Renal cortex interstitium (tissue), 11 donors: Measurements from ENCODE around the gene PLA2G5. TPM values are rescaled to one million over a fixed set of nuclear protein-coding genes. Genes with fewer than 3 reads are reported as not detected.
"Not testable (repeated sequence)": the region's sequence is repeated elsewhere in the genome, so short reads cannot be mapped to it uniquely, and the experiment has no call there.

ENCODE experiments used
- DNase-seq, 11 donors: peaks; one replicate each; pipeline ENCODE4 v3.0.0-alpha.2; 2013; ENCODE audit warnings: low read depth in 9 of 11, low spot score in 4 of 11; ENCODE audit errors: extremely low read depth in 1 of 11
- polyA plus RNA-seq, 3 donors: library from polyadenylated mRNA; unstranded; fragments of 120-200 nt; gene quantifications; one replicate each; pipeline ENCODE4 v1.2.1, GENCODE V29; 2013; ENCODE audit not compliant: insufficient read length in 3 of 3

The PLA2G5 gene
- polyA plus RNA-seq, 3 donors = not detected

DNA sequence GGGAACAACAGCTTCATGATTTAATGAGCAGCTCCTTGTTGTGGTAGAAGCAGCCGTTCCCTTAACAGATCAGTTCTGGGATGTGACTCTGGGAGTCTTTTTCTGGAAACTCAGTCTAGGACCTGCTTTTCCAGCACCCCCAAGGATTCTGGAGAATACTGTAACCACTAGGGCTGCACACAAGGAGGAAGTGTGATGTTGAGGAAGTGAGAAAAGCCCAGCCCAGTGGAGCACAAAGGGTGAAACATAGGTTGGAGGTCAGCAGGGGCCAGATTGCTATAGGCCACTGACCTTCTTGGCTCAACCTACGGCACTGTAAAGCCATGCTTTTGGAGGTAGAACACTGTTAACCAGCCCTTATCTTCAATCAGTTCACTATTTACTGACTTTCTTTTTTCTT lies 10.1 kb upstream of the PLA2G5 start:
- no peak for DNase-seq

DNA sequence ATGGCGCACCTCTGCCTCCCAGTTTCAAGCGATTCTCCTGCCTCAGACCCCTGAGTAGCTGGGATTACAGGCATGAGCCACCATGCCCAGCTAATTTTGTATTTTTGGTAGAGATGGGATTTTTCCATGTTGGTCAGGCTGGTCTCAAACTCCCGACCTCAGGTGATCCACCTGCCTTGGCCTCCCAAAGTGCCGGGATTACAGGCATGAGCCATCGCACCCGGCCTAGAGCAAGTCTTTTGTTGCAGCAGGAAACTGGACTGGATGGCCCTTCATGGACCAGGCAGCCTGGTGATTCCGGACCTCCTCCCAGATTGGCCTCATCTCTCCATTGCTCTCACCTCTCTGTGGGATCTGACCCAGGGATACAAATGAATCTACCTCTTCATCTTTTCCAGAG lies 9.2 kb upstream of the PLA2G5 start:
- not testable (repeated sequence) for DNase-seq

DNA sequence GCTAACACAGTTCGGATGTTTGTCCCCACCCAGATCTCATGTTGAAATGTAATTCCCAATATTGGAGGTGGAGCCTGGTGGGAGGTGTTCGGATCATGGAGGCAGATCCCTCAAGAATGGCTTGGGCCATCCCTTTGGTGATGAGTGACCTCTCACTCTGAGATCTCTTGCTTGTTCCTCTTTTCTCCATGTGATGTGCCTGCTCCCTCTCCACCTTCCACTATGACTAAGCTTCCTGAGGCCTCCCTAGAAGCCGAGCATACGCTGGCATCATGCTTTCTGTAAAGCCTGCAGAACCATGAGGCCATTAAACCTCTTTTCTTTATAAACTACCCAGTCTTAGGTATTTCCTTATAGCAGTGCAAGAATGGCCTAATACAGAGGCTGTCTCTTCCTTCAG lies 8.1 kb upstream of the PLA2G5 start:
- no peak for DNase-seq

DNA sequence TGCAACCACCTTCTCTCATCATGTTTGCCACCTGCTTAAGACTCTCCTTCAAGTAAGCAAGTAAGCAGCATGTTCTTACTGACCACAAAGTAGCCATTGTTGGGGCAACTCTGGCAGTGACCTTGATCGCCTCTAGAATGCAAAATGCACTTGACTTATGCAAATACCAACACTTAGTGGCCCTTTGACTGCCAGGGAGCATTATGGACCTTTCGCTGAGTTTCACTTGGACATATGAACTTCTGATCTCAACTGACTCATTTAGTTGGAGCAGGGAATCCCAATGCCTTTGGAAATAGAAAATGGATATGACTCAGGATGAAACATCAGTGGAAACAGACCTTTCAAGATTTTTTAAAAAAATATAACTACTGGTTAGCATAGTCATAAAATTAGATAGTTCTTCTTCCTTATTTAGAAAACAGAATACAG lies 6.1 kb upstream of the PLA2G5 start:
- DNase-seq = no peak

DNA sequence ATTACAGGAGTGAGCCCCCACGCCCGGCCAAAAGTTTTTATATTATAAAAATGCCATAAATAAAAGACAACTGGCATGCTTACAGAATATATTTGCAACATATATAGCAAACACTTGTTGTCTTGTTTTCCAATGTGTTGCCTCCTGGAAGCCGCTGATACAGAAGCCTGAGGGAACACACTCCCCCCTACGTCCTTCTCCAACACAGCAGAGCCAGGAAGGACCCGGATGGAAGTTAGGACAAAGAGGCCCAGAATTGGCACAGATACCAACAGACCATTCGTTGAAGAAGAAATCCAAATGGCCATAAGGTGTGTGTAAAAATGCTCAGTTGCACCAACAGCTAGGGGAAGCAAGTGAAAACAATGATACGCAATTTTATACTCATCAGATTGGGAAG lies 1.3 kb upstream of the PLA2G5 start:
- DNase-seq = no peak

DNA sequence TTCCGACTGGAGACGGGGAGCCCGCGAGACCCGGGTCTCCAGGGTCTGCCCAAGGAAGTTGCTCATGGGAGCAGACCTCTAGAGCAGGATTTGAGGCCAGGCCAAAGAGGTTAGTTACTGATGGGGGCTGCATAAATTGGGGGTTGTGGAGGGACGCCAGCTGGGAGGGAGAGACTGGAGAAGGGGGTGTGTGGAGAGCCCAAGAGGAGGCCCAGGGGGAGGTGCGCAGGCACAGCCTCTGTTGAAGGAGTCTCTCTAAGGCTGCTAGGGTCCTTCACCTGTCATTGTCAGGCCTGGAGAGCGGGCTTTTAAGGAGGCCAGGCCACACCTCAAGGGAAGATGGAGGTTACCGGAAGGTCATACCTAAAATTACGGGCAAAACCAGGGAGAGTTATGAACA lies 363 bp downstream of the PLA2G5 start:
- no peak for DNase-seq

DNA sequence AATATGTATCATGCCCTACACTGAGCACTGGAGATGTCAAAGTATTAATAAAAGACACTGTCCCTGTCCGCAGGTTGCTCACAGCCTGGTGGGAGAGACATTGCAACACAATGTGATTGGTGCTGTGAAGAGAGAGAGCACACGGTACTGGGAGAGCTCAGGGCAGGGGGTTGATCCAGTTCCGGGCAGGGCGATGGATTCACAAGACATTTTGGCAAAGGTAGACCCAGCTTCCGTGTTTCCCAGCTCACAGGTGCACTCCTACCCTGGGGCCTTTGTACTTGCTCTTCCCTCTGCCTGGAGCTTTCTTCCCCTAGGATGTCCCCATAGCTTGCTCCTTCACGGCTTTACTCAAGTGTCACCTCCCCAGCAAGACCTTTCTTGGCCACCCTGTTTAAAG lies 1.4 kb downstream of the PLA2G5 start:
- DNase-seq = no peak

DNA sequence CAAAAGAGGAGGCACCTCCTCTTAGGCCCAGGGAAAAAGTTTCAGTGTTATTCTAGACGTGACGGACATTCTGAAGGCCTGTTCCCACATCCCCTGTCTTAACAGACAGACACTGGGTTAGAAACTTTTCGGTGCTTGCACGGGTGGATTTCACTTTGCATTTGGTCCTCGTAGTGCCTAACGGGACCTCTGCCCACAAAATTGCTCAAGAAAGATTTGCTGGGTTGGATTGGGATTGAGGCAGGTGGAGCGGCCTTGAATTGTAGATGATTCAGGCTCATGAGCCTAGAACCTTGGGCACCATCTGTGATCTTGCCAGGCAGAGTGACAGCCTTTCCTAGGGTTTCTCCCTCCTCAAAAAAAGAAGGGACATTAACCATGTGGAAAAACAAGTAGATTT lies 2.8 kb downstream of the PLA2G5 start:
- DNase-seq = no peak

DNA sequence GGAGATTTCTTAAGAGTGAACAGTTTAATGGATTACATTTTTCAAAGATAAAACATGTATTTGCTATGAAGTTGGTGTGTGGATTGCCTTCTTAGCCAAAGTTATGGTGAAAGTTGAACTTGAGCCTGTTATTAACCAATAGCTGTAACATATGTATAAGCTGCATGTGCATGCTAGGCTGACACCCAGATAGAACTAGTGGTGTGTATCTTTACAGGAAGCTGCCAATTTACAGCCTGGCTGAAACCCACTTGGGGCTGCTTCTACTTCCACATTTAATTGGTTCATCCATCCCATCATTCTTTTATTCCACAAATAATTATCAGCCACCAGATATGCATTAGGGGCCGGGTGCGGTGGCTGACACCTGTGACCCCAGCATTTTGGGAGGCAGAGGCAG lies 3.3 kb downstream of the PLA2G5 start:
- no peak for DNase-seq

DNA sequence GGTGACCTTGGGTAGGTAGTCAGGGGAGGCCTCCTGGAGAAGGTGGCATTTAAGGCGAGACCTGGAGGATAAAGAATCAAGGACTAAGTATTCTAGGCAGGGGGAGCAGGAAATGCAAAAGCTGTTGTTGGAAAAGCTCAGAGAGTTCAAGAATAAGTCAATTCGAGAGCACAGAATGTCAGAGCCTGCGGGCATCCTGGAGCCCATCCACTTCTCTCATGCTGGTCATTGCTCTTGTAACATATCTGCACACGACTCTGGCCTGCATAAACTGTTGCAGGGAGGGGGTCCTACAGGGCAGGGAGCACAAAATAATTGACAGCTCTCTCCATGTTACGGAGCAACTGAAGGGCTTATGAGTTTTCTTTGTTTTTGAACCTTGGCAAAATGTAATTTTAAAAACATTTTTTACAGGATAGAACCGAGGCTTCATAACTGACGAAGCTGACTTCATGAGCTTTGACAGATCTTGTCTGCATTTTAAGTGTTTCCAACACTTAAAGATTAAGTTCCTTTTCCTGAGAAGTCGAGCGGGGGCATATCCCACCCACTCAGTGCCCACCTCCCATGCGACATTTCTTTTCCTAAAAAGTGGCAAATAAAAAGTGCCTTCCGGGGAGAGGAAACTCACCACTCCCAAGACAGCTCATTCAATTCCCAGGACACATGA lies 4.2 kb downstream of the PLA2G5 start:
- DNase-seq = no peak

DNA sequence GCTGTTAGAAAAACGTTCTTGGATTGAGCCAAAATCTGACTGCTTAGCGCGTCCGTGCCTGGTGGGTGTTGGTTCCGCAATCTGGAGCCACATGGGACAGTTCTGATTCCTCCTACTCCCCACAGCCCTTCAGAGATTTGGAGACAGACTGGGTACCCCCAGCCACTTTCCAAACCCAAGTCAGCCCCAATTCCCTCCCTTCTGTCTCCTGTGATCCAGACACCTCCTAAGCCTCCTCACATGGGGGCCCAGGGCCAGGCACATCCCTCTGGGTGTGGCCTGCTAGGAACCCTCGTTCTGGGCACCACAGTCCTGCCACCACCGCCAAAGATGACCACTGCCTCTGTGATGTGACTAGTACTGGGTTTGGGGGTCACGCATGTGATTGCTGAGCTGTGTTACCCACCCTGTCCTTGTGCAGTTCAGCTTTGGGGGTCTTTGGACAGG lies 4.8 kb downstream of the PLA2G5 start:
- no peak for DNase-seq

DNA sequence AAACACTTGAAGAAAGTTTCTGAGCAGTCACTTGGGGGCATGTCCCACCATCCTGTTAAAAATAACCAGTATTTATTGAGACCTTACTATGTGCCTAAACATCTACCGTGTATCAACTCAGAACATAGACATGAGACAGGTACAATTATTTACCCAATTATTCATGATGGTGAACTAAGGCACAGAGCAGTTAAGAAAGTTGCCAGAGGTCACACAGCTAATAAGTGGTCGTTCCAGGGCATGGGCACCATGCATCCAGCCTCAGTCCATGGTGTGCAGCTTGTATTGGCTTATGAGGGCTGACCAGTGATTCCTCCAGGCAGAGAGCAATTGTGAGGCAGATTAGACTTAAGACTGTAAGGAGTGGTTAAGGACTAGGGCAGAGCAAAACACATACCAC lies 5.4 kb downstream of the PLA2G5 start:
- DNase-seq = no peak

DNA sequence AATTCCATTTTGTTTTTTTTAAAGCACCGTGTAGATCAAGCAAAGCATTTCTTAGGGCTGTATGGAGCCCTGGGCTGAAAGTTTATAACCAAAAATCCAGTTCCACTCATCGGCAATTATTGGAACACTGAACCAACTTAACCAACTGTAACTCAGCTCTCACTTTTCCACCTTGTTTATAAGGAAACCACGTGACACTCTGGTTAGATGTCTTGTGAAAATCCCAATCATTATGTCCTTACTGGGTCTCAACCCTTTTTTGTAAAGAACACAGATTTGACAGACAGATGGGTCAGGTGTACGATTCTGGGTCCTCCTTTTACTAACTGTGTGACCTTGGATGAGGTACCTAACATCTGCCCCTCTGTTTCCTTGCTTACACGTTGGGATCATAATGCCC lies 6.2 kb downstream of the PLA2G5 start:
- no peak for DNase-seq

DNA sequence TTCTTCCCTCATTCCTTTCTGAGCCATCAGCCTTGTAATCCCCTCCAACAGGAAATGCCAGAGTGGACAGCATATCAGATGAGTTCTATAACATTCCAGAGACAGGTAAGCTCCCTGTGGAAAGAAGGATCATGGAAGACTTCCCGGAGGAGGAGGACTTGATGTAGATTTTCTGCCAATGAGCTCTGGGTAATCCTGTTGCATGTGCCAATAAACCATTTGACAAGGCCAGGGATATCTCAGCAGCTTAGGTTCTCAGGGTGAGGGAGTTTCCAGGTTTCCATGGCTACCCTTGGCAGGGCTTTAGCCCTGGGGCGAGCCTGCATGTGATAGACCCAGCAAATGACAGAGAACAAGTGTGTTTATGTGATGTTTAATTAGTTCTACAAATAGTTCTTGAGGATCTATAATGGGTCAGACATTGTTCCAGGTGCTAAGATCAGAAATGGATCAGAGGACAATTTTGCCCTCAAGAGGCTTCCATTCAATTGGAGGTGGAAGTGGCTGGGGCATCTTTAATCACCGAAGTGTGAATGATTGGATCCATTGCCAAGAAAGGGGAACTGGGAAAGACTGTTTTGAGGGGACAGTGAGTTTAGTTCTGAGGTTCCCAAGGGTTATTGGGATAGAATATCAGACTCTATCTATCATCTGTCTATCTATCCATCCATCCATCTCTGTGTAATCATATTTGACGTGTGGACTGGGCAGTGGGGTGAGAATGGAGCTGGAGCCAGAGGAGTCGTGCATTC lies 6.9 kb downstream of the PLA2G5 start:
- DNase-seq = no peak

DNA sequence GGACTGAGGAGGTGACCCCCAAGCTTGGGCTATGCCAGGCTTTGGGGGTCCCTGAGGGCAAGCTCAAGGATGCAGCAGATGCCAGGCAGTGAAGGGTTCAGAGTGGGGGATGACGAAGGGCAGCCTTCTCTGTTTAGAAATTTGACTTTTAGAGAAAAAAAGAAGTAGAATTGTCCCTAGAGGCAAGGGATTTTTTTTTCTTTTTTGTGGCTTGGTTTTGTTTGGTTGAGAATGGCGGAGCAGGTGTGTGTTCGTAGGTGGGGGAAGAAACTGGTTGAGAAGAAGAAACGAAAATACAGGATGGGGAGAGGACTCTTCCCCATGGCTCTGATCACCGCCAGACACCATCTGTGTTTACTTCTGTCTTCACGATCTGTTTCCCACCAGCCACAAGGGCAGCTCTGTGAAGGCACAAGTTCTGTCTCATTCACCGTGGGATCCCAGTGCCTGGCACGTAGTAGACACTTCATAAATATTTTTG lies 8.2 kb downstream of the PLA2G5 start:
- no peak for DNase-seq

DNA sequence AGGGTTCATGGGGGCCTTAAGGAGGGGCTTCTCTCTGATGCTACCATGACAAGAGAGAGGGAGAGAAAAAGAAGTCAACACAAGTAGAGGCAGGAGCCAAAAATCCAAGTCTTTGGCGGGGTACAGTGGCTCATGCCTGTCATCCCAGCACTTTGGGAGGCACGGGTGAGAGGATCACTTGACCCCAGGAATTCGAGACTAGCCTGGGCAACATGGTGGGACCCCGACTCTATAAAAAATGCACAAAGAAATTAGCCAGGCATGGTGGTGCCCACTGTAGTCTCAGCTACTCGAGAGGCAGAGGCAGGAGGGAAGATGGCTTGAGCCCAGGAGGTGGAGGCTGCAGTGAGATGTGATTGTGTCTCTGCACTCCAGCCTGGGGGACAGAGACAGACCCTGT lies 8.7 kb downstream of the PLA2G5 start:
- no peak for DNase-seq

DNA sequence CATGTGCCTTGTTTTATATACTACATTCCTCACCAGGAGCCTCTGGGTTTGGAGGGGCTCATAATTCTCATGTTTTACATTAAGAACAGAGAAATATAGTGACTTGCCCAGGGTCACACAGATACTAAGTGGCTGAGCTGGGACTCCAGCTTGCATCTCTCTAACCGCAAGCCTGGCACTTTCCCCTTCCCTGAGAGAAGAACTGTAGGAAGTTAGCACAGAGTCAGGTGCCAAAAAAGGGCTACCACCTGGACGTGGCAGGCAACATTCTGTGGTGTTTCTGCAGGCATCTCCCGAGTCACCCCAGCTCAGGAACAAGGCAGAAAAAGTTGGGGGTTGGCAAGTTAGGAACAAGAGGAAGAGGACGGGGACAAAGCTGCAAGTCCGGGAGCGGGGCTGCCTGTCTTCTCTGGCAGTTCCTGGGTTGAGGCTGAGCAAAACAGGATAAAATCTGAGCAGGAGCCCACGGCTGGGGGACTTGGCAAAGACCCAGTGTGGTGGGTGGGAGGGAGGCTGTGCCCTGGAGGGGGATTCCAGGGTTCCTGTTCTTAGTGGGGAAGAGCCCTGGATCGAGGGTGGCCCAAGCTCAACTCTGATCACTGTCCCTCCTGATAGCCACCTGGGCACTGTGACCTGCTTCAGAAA lies 9.8 kb downstream of the PLA2G5 start:
- DNase-seq = no peak

DNA sequence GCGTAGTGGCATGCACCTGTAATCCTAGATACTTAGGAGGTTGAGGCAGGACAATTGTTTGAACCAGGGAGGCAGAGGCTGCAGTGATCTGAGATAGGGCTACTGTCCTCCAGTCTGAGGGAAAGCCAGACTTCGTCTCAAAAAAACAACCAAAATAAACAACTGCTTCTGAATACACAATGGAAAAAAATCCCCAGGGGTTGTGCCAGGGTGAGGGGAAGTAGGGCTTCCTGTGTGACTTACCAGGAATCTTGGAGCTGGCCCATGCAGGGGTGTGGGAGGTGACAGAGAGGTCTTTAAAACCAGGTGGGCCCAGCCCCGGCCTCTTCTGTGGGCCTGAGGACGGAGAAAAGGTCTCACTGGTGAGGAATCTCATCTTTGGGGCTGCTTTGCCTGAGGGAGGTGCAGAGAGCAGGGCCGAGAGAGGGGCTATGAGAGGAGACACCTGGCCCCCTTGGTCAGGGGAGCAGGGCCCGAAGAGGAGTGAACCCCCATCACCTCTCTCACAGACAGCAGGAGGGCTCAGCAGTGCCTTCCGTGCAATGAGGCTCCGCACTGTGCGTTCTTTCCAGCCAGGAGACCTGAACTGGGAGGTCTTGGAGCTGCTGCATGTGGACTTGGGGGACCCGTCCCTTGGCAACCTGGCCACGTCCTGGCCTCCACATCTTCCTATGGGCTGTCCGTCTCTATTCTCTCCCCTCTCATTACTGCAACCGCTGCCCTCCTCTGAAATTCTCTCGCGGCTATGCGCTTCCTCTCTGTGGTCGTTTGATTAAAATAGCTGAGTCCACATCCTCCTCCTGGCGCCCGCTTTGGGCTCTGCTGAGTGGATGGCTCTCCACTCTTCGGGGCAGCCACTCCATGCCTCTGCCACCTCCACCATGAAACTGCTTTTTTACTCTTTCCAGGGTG lies 10.7 kb downstream of the PLA2G5 start:
- no peak for DNase-seq

DNA sequence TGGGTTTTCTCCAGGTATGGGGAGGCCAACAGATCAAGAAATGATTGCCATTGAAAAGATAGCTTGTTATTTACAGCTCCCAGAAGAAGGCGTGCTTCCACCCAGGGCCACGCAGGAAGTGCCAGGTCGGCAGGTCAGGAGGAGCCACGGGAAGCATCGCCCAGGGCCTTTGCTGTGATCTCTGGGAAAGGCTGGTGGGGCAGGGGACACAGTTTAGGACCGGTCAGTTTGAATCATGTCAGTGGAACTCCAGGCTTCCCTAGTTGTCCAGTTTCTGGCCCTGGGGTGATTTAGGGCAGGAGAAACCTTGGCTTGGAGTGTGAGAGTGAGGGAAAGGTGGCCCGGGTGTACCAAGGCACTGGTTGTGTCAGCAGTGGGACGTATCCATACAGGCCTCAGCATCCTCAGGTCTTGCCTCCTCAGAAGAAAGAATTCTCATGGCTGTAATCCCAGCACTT lies 11.4 kb downstream of the PLA2G5 start:
- DNase-seq = no peak
